Measurements from ENCODE around the gene PSKH1.
"Not testable (repeated sequence)": the region's sequence is repeated elsewhere in the genome, so short reads cannot be mapped to it uniquely, and the experiment has no call there.

Gene PSKH1

GRCh38 chr16:67892375-67892774 is 679 bp upstream of the PSKH1 start:
- DNase-seq: no peak

DNA sequence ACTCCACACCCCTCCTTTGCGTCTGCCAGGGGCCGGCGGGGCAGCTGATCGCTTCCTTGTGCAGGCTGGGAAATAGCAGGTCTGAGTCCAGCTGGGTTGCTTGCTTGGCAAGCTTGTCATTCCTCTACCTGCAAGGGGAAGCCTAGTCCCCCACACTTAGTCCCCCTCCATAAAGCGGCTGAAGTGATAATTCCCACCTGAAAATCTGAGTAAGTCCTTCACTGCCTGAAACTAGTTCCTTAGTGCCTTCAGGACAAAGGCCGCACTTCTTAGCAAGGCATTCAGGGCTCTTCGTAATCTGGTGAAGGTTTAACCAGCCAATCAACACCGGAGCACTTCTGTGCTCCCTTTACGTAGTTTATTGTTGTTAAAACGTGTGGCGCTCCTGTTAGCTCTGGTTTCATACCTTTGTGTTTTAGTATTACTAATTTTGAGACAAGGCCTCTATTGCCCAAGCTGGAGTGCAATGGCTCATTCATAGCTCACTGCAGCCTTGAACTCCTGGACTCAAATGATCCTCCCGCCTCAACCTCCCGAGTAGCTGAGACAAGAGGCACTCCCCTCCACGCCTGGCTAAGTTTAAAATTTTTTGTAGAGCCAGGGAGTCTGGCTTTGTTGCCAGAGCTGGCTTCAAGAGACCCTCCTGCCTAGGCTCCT is 817 bp downstream of the PSKH1 start:
- DNase-seq: no peak

GRCh38 chr16:67897231-67897630 is 4.2 kb downstream of the PSKH1 start:
- DNase-seq: no peak

GRCh38 chr16:67901734-67902133 is 8.7 kb downstream of the PSKH1 start:
- no peak for DNase-seq

- DNase-seq: no peak
These were observed 9.8 kb downstream of the PSKH1 start for GRCh38 chr16:67902831-67903230.

DNA sequence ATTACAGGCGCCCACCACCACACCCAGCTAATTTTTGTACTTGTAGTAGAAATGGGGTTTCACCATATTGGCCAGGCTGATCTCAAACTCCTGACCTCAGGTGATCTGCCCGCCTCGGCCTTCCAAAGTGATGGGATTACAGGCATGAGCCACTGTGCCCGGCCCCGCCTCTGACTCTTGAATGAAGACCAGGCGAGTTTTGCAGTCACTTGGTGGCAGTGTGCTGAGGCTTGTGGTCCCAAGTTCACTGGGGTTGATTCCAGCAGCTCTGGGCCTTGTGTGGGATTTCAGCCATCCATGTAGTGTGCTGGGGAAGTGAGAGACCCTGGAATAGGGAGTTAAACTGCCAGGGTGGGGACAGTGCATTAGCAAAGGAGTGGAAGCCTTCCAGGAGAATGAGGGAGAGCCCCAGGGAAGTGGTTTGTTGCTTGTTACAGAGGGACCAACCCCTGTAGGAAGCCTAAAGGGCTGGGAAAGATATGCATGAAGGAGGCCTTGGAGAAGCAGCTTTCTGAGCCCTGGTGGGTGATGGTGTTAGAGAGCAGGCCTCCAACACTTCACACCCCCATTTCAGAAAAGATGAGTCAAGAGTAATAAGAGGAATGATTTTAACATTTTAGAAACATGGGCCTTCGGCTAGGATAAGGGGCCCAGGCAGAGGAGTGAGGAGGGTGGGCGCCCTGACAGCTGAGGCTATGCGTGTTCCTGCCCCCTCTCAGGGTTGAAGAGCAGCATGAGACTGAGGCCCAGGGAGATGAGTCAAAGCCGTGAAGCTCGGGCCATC is 14.5 kb downstream of the PSKH1 start:
- DNase-seq: no peak

DNA sequence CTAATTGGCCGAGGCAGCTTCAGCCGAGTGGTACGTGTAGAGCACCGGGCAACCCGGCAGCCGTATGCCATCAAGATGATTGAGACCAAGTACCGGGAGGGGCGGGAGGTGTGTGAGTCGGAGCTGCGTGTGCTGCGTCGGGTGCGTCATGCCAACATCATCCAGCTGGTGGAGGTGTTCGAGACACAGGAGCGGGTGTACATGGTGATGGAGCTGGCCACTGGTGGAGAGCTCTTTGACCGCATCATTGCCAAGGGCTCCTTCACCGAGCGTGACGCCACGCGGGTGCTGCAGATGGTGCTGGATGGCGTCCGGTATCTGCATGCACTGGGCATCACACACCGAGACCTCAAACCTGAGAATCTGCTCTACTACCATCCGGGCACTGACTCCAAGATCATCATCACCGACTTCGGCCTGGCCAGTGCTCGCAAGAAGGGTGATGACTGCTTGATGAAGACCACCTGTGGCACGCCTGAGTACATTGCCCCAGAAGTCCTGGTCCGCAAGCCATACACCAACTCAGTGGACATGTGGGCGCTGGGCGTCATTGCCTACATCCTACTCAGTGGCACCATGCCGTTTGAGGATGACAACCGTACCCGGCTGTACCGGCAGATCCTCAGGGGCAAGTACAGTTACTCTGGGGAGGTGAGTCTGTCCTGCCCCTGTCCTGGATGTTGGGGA is 16.1 kb downstream of the PSKH1 start:
- DNase-seq: no peak

- DNase-seq: no peak
These were observed 17.1 kb downstream of the PSKH1 start for GRCh38 chr16:67910158-67910557.

DNA sequence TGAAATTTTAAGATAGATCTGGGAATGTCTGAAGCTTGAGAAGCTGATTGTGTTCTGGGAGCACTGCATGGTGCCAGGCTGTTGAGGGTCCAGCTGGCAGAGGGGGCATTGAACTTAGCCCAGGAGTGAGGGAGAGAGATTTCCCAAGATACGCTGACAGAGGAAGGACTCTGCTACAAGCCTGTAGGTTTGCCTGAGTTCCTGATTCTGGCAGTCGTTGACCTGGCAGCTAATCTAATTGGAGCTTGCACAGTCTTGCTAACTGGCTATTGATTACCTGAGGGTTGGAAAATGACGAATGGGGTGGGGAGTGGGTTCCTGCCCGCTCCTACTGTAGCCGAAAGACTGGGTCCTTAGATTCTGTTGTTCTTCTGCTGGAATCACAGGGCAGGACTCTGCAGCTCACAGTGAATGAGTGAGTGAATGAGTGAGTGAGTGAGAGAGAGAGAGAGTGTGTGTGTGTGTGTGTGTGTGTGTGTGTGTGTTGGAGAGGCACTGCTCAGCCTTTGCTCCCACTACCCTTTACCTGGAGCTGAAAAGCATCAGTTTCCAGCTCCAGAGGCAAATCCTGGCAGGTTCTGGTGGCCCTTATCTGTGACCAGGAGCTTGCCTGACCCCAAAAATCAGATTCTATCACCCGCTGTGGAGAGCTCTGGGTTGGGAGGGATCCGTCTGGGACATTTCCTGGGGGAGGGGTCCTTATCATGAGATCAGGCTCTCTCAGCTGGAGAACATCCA is 21.9 kb downstream of the PSKH1 start:
- no peak for DNase-seq

GRCh38 chr16:67915496-67915769 is 22.4 kb downstream of the PSKH1 start:
- DNase-seq: not testable (repeated sequence)

- DNase-seq: peak; percentile 39
These were observed 23.0 kb downstream of the PSKH1 start for GRCh38 chr16:67915831-67916723.

GRCh38 chr16:67917140-67917851 is 24.2 kb downstream of the PSKH1 start:
- no peak for DNase-seq

DNA sequence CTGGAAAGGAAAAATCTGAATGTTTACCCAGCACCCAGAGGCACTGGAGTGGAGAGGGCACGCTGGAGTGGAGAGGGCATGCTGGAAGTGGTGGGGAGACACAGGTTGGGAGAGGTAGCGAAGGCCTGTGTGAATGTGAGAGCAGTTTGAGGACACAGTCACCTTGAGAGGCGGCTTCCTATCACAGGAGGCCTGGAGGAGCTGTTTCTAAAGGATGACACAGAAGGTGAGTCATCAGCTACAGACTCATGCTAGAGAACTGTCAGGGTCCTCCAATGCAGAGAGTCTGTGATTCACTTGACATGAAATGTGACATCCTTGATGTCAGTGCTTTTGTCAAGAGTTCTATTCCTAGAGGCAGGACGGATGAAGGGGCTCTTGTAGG is 24.8 kb downstream of the PSKH1 start:
- DNase-seq: peak; percentile 54

- DNase-seq: no peak
These were observed 26.7 kb downstream of the PSKH1 start for GRCh38 chr16:67919622-67920221.

- no peak for DNase-seq
These were observed 29.2 kb downstream of the PSKH1 start for GRCh38 chr16:67922221-67922620.

DNA sequence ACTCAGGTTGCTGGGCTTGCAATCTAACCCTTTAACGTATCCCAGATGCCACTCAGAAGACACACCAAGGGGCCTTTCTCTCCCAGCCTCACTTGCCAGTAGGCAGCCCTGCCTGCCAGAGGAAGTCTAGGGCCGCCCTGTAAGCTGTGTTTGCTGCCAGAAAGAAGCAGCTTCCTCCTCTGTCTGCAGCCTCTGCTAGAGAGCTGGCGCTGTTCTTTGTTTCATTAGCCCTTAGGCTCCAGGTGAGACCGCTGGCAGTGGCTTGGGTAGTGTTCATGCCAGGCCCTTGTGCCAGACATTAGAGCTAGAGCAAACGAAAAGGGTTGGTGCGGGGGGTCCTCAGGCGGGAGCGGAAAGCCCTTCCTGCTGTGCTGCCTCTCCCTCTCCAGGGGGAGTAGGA is 29.7 kb downstream of the PSKH1 start:
- DNase-seq: no peak

GRCh38 chr16:67923414-67924116 is 30.5 kb downstream of the PSKH1 start:
- DNase-seq: no peak

DNA sequence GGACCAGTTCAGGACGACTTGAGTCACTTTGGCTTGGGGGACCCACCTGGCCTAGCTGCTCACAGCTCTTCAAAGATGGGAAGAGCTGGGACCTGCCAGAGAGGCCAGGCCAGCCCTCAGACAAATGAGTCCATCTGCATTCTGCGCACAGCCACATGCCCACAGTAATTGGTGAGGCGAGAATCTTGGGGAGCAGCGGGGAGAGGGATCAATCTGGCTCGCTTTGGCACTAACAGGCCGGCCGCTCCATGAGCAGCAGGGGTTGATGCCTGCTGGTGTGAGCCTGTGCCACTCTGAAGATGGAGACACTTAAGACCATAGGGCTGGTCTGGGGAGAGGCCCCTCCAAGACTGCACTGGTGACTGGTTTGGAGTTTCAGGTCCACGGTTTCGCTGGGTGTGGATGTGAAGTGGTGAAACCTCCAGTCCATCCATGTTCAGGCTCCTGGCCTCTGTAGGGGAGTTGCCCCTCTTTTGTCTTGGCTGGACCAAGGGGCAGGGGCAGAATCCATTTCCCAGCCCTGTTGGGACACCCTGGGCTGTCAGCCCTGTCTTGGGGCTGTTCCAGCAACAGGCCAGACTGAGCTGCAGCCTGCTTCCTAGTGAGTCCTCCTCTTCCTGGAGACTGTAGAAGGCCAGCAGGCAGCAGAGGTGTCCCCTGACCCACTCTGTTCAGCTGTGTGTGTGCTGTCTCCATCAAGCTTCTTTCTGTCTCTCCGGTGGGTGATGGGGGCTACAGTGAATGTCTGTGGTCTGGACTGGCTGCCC is 31.3 kb downstream of the PSKH1 start:
- DNase-seq: no peak

GRCh38 chr16:67926181-67926750 is 33.2 kb downstream of the PSKH1 start:
- no peak for DNase-seq
